ENCODE data around the gene CYP3A5.

The CYP3A5 gene

GRCh38 chr7:99615989-99616358 lies 63.8 kb downstream of the CYP3A5 start:
- no peak for DNase-seq (ENCODE audit: low read depth)

GRCh38 chr7:99614495-99614894 lies 65.3 kb downstream of the CYP3A5 start:
- DNase-seq (ENCODE audit: low read depth): no peak

GRCh38 chr7:99607548-99607947 lies 72.2 kb downstream of the CYP3A5 start:
- no peak for DNase-seq (ENCODE audit: low read depth)

GRCh38 chr7:99606531-99606930 lies 73.3 kb downstream of the CYP3A5 start:
- no peak for DNase-seq (ENCODE audit: low read depth)

- no peak for DNase-seq (ENCODE audit: low read depth)
These were observed 74.3 kb downstream of the CYP3A5 start for GRCh38 chr7:99605527-99605926.

GRCh38 chr7:99601656-99602310 lies 78.0 kb downstream of the CYP3A5 start:
- no peak for DNase-seq (ENCODE audit: low read depth)

GRCh38 chr7:99599836-99600235 lies 80.0 kb downstream of the CYP3A5 start:
- DNase-seq (ENCODE audit: low read depth): no peak

All from activated T-cell treated with anti-CD3 and anti-CD28 coated beads for 1 hour (primary cell).